ENCODE measurements around the gene TPMT. TPM values are rescaled to one million over a fixed set of nuclear protein-coding genes. Genes with fewer than 3 reads are reported as not detected.

TPMT gene
- total RNA-seq, 1 donor from 2014 or later = 3.7 TPM

Other genes starting within 250 kb of the TPMT start
- gene KIF13A, start 167.4 kb downstream of the TPMT start, total RNA-seq = 0.27 TPM in 1 of 2 replicates, not detected in the other
- gene NHLRC1, start 32.4 kb downstream of the TPMT start, total RNA-seq = 0.27 and 0.29 TPM in 2 replicates
- 7.7 and 8.2 TPM in 2 replicates for gene KDM1B, start 345 bp upstream of the TPMT start, total RNA-seq
- 149 and 150 TPM in 2 replicates for gene DEK, start 109.5 kb upstream of the TPMT start, total RNA-seq
- 0.32 and 0.59 TPM in 2 replicates for gene RNF144B, start 232.3 kb upstream of the TPMT start, total RNA-seq